Uterus (tissue), 4 donors: Measurements from ENCODE around the gene ERLEC1. TPM values are rescaled to one million over a fixed set of nuclear protein-coding genes. Genes with fewer than 3 reads are reported as not detected.

Experiments
- DNase-seq, 2 donors: peaks; one replicate each; pipeline ENCODE4 v3.0.0-alpha.2; 2019 to 2020
- H3K27ac ChIP-seq, 2 donors: fragments of 200-600 bp; sonication (generic); 1 replicate in 1 of 2; 2 replicates in 1 of 2; pipeline ENCODE4 v1.5.1; 2016 to 2018
- H3K27me3 ChIP-seq, 2 donors: fragments of 200-600 bp; sonication (generic); one replicate each; pipeline ENCODE4 v1.5.1; 2018 to 2019; ENCODE audit warnings: control low read depth in 1 of 2
- H3K36me3 ChIP-seq, 2 donors: fragments of 200-600 bp; sonication (generic); one replicate each; pipeline ENCODE4 v1.5.1; 2019; ENCODE audit warnings: control low read depth in 1 of 2
- H3K4me1 ChIP-seq, 2 donors: fragments of 200-600 bp; sonication (generic); one replicate each; pipeline ENCODE4 v1.5.1; 2018 to 2019; ENCODE audit warnings: control low read depth in 1 of 2
- H3K4me3 ChIP-seq, 2 donors: fragments of 200-600 bp; sonication (generic); 1 replicate in 1 of 2; 2 replicates in 1 of 2; pipeline ENCODE4 v1.5.1; 2018 to 2019; ENCODE audit warnings: mild to moderate bottlenecking in 1 of 2
- H3K9me3 ChIP-seq, 2 donors: fragments of 200-600 bp; sonication (generic); one replicate each; pipeline ENCODE4 v1.5.1; 2019; ENCODE audit warnings: control low read depth in 1 of 2
- POLR2A ChIP-seq, 2 donors: fragments of 450-650 bp; IDR thresholded peaks; one replicate each; pipeline ENCODE4 v1.6.1; 2016; ENCODE audit warnings: antibody characterized with exemption in 2 of 2, mild to moderate bottlenecking in 1 of 2, moderate library complexity in 1 of 2
- intact Hi-C: fragments of 100-400 bp; cut with DNase I; formaldehyde crosslinking; loops from one replicate; pipeline ENCODE4 v1.15.1; 2023; ENCODE audit warnings: low total_unique reads
- total RNA-seq, 4 donors: library from RNA; depleted of rRNA in 3 of 4; stranded (reverse); fragments of >200 nt in 3 of 4; gene quantifications; one replicate each; pipeline versions ENCODE4 v1.1.0 to v1.2.4, GENCODE V29; 2014 to 2023
- TF ChIP-seq, protein P1 (sequence below), 4 experiments: fragments of 200-600 bp in 2 of 4; fragments of 450-650 bp in 2 of 4; sonication (generic) in 2 of 4; IDR thresholded peaks; one replicate each; pipeline ENCODE4 v1.5.1; 2016 to 2019; ENCODE audit warnings: antibody characterized with exemption in 4 of 4, mild to moderate bottlenecking in 2 of 4, moderate library complexity in 1 of 4
- donor health status: DM: yes; HTN: yes; CAD: no.

Gene ERLEC1
- total RNA-seq, 4 donors from 2014 or later = 30.2 to 125 (median 74.6) TPM

GRCh38 chr2:53856272-53856671, 69.4 kb downstream of the ERLEC1 start:
- intact Hi-C loops = no loop called here
- no peaks in the 10 kb centered on the region for H3K36me3 ChIP-seq
- no peaks in the 10 kb centered on the region for H3K4me1 ChIP-seq
- no peak for TF ChIP-seq POLR2A (IDR thresholded peaks at IDR 0.05)
- TF ChIP-seq, protein P1, sequence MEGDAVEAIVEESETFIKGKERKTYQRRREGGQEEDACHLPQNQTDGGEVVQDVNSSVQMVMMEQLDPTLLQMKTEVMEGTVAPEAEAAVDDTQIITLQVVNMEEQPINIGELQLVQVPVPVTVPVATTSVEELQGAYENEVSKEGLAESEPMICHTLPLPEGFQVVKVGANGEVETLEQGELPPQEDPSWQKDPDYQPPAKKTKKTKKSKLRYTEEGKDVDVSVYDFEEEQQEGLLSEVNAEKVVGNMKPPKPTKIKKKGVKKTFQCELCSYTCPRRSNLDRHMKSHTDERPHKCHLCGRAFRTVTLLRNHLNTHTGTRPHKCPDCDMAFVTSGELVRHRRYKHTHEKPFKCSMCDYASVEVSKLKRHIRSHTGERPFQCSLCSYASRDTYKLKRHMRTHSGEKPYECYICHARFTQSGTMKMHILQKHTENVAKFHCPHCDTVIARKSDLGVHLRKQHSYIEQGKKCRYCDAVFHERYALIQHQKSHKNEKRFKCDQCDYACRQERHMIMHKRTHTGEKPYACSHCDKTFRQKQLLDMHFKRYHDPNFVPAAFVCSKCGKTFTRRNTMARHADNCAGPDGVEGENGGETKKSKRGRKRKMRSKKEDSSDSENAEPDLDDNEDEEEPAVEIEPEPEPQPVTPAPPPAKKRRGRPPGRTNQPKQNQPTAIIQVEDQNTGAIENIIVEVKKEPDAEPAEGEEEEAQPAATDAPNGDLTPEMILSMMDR (IDR thresholded peaks at IDR 0.05) = no peak
- no peaks in the 10 kb centered on the region for H3K9me3 ChIP-seq
- H3K27ac ChIP-seq = no peak overlapping the region
- H3K4me3 ChIP-seq = no peak overlapping the region
- no peak for DNase-seq
- H3K27me3 ChIP-seq = no peaks in the 10 kb centered on the region

- intact Hi-C loops = no loop called here
- Histone ChIP-seq H3K9me3 (no peaks in the 10 kb centered on the region), H3K4me1 (no peaks in the 10 kb centered on the region), H3K27me3 (no peaks in the 10 kb centered on the region), H3K4me3 (peak within 1 kb of the TSS; percentile 15 to 47), H3K36me3 (no peaks in the 10 kb centered on the region), H3K27ac (peak within 1 kb of the TSS in 1 of 2 donors; percentile 17)
- TF ChIP-seq POLR2A (IDR thresholded peaks at IDR 0.05) = no peak
- TF ChIP-seq, protein P1 (IDR thresholded peaks at IDR 0.05) = no peak
- DNase-seq = peak in 1 of 2 donors; percentile 20
These were observed 72.7 kb downstream of the ERLEC1 start, which contains the start of gene GPR75 for GRCh38 chr2:53859206-53860181. GPR75 (minus strand) TSS chr2:53859967; CDS start chr2:53854756, 5,211 bp downstream.

DNA sequence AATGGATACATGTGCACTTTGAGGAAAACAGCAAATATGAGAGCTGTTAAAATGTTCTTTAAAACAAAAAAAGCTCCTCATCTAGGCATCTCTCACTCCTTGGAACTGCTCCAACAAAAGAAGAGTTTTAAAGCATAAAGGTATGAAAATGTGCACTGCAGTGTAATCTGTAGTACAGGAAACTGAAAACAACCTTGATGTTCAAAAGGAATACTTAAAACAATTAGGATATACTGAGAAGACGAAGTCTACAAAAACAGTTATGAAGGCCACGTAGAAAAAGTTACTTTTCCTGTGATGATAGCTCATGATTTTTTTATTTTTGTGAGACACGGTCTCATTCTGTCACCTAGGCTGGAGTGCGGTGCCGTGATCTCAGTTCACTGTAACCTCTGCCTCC, 75.0 kb downstream of the ERLEC1 start:
- Histone ChIP-seq H3K27ac (no peak overlapping the region), H3K9me3 (no peaks in the 10 kb centered on the region), H3K27me3 (no peaks in the 10 kb centered on the region), H3K36me3 (no peaks in the 10 kb centered on the region), H3K4me1 (no peaks in the 10 kb centered on the region), H3K4me3 (no peak overlapping the region)
- TF ChIP-seq, protein P1 (IDR thresholded peaks at IDR 0.05) = no peak
- TF ChIP-seq POLR2A (IDR thresholded peaks at IDR 0.05) = no peak
- intact Hi-C loops = no loop called here
- no peak for DNase-seq

GRCh38 chr2:53863538-53864227, 76.8 kb downstream of the ERLEC1 start:
- intact Hi-C loops = no loop called here
- H3K4me1 ChIP-seq = no peaks in the 10 kb centered on the region
- H3K27me3 ChIP-seq = no peaks in the 10 kb centered on the region
- DNase-seq = no peak
- H3K36me3 ChIP-seq = no peaks in the 10 kb centered on the region
- H3K9me3 ChIP-seq = no peaks in the 10 kb centered on the region
- H3K4me3 ChIP-seq = no peak overlapping the region
- TF ChIP-seq POLR2A (IDR thresholded peaks at IDR 0.05) = no peak
- TF ChIP-seq, protein P1 (IDR thresholded peaks at IDR 0.05) = no peak
- no peak overlapping the region for H3K27ac ChIP-seq

- intact Hi-C loops = no loop called here
- H3K27ac ChIP-seq = no peak overlapping the region
- TF ChIP-seq POLR2A (IDR thresholded peaks at IDR 0.05) = no peak
- TF ChIP-seq, protein P1 (IDR thresholded peaks at IDR 0.05) = no peak
These were observed 78.4 kb downstream of the ERLEC1 start for GRCh38 chr2:53865264-53865663.

More at GRCh38 chr2:53865264-53865663, 78.4 kb downstream of the ERLEC1 start:
- no peaks in the 10 kb centered on the region for H3K36me3 ChIP-seq
- no peaks in the 10 kb centered on the region for H3K9me3 ChIP-seq
- no peaks in the 10 kb centered on the region for H3K4me1 ChIP-seq
- H3K4me3 ChIP-seq = no peak overlapping the region
- DNase-seq = no peak
- H3K27me3 ChIP-seq = no peaks in the 10 kb centered on the region
